ENCODE results near the gene NHSL2. TPM values are rescaled to one million over a fixed set of nuclear protein-coding genes. Genes with fewer than 3 reads are reported as not detected.

NHSL2 gene
- polyA plus RNA-seq, 1 donor, result 8.2 TPM

Other genes with a start within 250 kb of the NHSL2 start
- gene CXorf49, start 192.6 kb upstream of the NHSL2 start, polyA plus RNA-seq (ENCODE audit: insufficient read length), result not detected
- not detected for gene CXorf49B, start 147.5 kb upstream of the NHSL2 start, polyA plus RNA-seq (ENCODE audit: insufficient read length)
- 10.3 TPM for gene RTL5, start 221.1 kb downstream of the NHSL2 start, polyA plus RNA-seq (ENCODE audit: insufficient read length)